ENCODE data around the gene PTPRM. TPM values are rescaled to one million over a fixed set of nuclear protein-coding genes. Genes with fewer than 3 reads are reported as not detected.

The PTPRM gene
- total and polyA plus RNA-seq, 2 of the 8 experiments (the other 6 are each of a cell fraction or from before 2014, with no cell fraction given): 4.1 to 7.0 TPM

GRCh38 chr18:8299054-8299980 lies 732.2 kb downstream of the PTPRM start (continued):
- TF ChIP-seq EP300 (IDR thresholded peaks at IDR 0.05; ENCODE audit: borderline replicate concordance in 1 of 2, low read depth in 2 of 2, low read length in 2 of 2) (no peak), RAD21 (IDR thresholded peaks at IDR 0.05 in 1 of 2, conservative IDR thresholded peaks at IDR 0.05 in 1 of 2; ENCODE audit: low read depth in 2 of 2, low read length in 2 of 2) (no peak), KDM4A (IDR thresholded peaks at IDR 0.05; ENCODE audit: low read depth, low read length, severe bottlenecking) (no peak), JUN (IDR thresholded peaks at IDR 0.05; ENCODE audit: low read depth, low read length) (no peak), SUZ12 (IDR thresholded peaks at IDR 0.05; ENCODE audit: low read length) (no peak), GTF2F1 (IDR thresholded peaks at IDR 0.05; ENCODE audit: borderline replicate concordance, low read depth, low read length) (no peak)
